Measurements from ENCODE around the gene USP3. TPM values are rescaled to one million over a fixed set of nuclear protein-coding genes. Genes with fewer than 3 reads are reported as not detected.

Gene USP3
- total RNA-seq, 6 experiments from 2014 or later, result 21.9 to 33.8 (median 24.8) TPM

GRCh38 chr15:63526401-63526800, 22.0 kb downstream of the USP3 start:
- H3K9me3 ChIP-seq, result no peaks in the 10 kb centered on the region
- no peaks in the 10 kb centered on the region for H3K27me3 ChIP-seq
- DNase-seq (no peak), ATAC-seq (no peak)
- no peak for TF ChIP-seq CTCF (IDR thresholded peaks at IDR 0.05)
- no peak for TF ChIP-seq POLR2A (IDR thresholded peaks at IDR 0.05)
- intact Hi-C loops (cut with DNase I), result no loop called here
- H3K36me3 ChIP-seq, result no peaks in the 10 kb centered on the region
- 71% methylated on average over 1 of the region's 1 CpG for WGBS (ENCODE audit: insufficient coverage, low coverage, low lambda C conversion rate, missing lambda C conversion rate)
- no peak overlapping the region for H3K4me3 ChIP-seq
- H3K4me1 ChIP-seq, result peaks cover 0 to 34% (median 8%) of the 10 kb centered on the region in 4 donors
- H3K27ac ChIP-seq, result no peak overlapping the region

- Histone ChIP-seq H3K27ac (no peak overlapping the region), H3K27me3 (no peaks in the 10 kb centered on the region), H3K9me3 (no peaks in the 10 kb centered on the region), H3K36me3 (no peaks in the 10 kb centered on the region), H3K4me1 (peaks cover 0 to 29% (median 7%) of the 10 kb centered on the region in 4 donors), H3K4me3 (no peak overlapping the region)
- ATAC-seq (no peak), DNase-seq (no peak)
- TF ChIP-seq CTCF (IDR thresholded peaks at IDR 0.05), result no peak
- TF ChIP-seq POLR2A (IDR thresholded peaks at IDR 0.05), result no peak
- intact Hi-C loops (cut with DNase I), result no loop called here
- 84% methylated on average over 4 of the region's 4 CpGs for WGBS (ENCODE audit: insufficient coverage, low coverage, low lambda C conversion rate, missing lambda C conversion rate)
These were observed 23.8 kb downstream of the USP3 start for GRCh38 chr15:63528138-63528659.

- DNase-seq (no peak), ATAC-seq (no peak)
- Histone ChIP-seq H3K36me3 (no peaks in the 10 kb centered on the region), H3K27me3 (no peaks in the 10 kb centered on the region), H3K27ac (no peak overlapping the region), H3K4me1 (peaks cover 0 to 22% (median 3%) of the 10 kb centered on the region in 4 donors), H3K9me3 (no peaks in the 10 kb centered on the region), H3K4me3 (no peak overlapping the region)
- 81% methylated on average over 7 of the region's 7 CpGs for WGBS (ENCODE audit: insufficient coverage, low coverage, low lambda C conversion rate, missing lambda C conversion rate)
- TF ChIP-seq CTCF (IDR thresholded peaks at IDR 0.05) (no peak), POLR2A (IDR thresholded peaks at IDR 0.05) (no peak)
- intact Hi-C loops (cut with DNase I), result no loop called here
These were observed 25.8 kb downstream of the USP3 start for GRCh38 chr15:63530235-63530634.

DNA sequence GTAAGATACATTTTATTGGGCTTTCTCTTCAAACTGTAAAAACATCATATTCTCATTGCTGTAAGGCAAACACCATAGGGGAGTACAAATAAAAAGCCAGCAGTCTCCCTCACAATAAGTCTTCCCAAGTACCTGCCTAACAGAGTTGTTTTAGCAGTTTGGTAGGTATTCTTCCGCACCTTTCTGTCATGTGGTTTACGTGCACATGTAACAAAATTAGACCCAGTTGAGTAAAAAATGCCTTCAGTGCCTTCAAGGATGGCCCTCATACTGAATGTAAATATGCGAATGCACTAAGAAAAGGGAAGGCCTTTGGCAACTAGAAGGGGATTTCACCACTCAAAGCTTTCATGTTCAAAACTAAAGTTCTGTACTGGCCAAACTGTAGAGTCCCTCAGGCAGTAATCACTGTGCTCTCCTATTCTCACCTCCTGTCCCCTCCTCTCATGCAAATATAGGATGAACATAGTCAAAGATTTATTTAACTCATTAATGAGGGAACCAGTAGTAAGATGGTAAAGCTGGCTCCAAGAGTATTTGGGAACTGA, 26.4 kb downstream of the USP3 start:
- intact Hi-C loops (cut with DNase I), result no loop called here
- Histone ChIP-seq H3K27ac (no peak overlapping the region), H3K27me3 (no peaks in the 10 kb centered on the region), H3K4me3 (no peak overlapping the region), H3K4me1 (peaks cover 0 to 22% (median 3%) of the 10 kb centered on the region in 4 donors), H3K36me3 (no peaks in the 10 kb centered on the region), H3K9me3 (no peaks in the 10 kb centered on the region)
- WGBS (ENCODE audit: insufficient coverage, low coverage, low lambda C conversion rate, missing lambda C conversion rate), result 87% methylated on average over 3 of the region's 3 CpGs
- ATAC-seq, result no peak
- TF ChIP-seq POLR2A (IDR thresholded peaks at IDR 0.05), result no peak
- no peak for TF ChIP-seq CTCF (IDR thresholded peaks at IDR 0.05)
- no peak for DNase-seq
